Astrocyte of the hippocampus (primary cell): Measurements from ENCODE around the gene PFKFB3.
"Not testable (repeated sequence)": the region's sequence is repeated elsewhere in the genome, so short reads cannot be mapped to it uniquely, and the experiment has no call there.

Experiments used
- DNase-seq: peaks from one replicate; pipeline ENCODE4 v3.0.0; 2011; ENCODE audit warnings: low read depth, low spot score

PFKFB3 gene

GRCh38 chr10:6178581-6178980, 24.2 kb upstream of the PFKFB3 start:
- DNase-seq: no peak

GRCh38 chr10:6179078-6179477, 23.7 kb upstream of the PFKFB3 start:
- no peak for DNase-seq

GRCh38 chr10:6180480-6181110, 22.1 kb upstream of the PFKFB3 start:
- DNase-seq: no peak

GRCh38 chr10:6181249-6181648, 21.5 kb upstream of the PFKFB3 start:
- no peak for DNase-seq

- DNase-seq: no peak
These were observed 20.2 kb upstream of the PFKFB3 start for GRCh38 chr10:6182454-6183098.

GRCh38 chr10:6185039-6185716, 17.6 kb upstream of the PFKFB3 start:
- DNase-seq: no peak

GRCh38 chr10:6186894-6187256, 15.9 kb upstream of the PFKFB3 start:
- DNase-seq: no peak

- no peak for DNase-seq
These were observed 15.5 kb upstream of the PFKFB3 start for GRCh38 chr10:6187278-6187677.

- DNase-seq: not testable (repeated sequence)
These were observed 12.7 kb upstream of the PFKFB3 start for GRCh38 chr10:6190033-6190432.

- no peak for DNase-seq
These were observed 11.6 kb upstream of the PFKFB3 start for GRCh38 chr10:6191147-6191546.

GRCh38 chr10:6191569-6191968, 11.2 kb upstream of the PFKFB3 start:
- no peak for DNase-seq

GRCh38 chr10:6193342-6193741, 9.4 kb upstream of the PFKFB3 start:
- DNase-seq: not testable (repeated sequence)

GRCh38 chr10:6194311-6194710, 8.4 kb upstream of the PFKFB3 start:
- no peak for DNase-seq

- peak; percentile 75 for DNase-seq
These were observed 7.4 kb upstream of the PFKFB3 start for GRCh38 chr10:6195376-6195775.

GRCh38 chr10:6195846-6196245, 6.9 kb upstream of the PFKFB3 start:
- DNase-seq: no peak

GRCh38 chr10:6196524-6196923, 6.2 kb upstream of the PFKFB3 start:
- DNase-seq: not testable (repeated sequence)

- DNase-seq: no peak
These were observed 5.4 kb upstream of the PFKFB3 start for GRCh38 chr10:6197321-6197720.

GRCh38 chr10:6198171-6198570, 4.6 kb upstream of the PFKFB3 start:
- no peak for DNase-seq

GRCh38 chr10:6199131-6199733, 3.5 kb upstream of the PFKFB3 start:
- no peak for DNase-seq

- no peak for DNase-seq
These were observed 2.3 kb upstream of the PFKFB3 start for GRCh38 chr10:6200440-6200733.

GRCh38 chr10:6200734-6201515, 1.8 kb upstream of the PFKFB3 start:
- DNase-seq: peak; percentile 53

GRCh38 chr10:6201516-6201975, 1.2 kb upstream of the PFKFB3 start:
- peak; percentile 77 for DNase-seq
